HEK293T (cell line): ENCODE measurements around the gene PCDHGA7.

Experiments used
- BHLHE40 ChIP-seq: fragments of 450-650 bp; IDR thresholded peaks from 2 replicates; pipeline ENCODE4 v1.6.1; 2016; ENCODE audit warnings: mild to moderate bottlenecking, moderate library complexity, borderline replicate concordance
- CTBP1 ChIP-seq: fragments of 450-650 bp; IDR thresholded peaks from 2 replicates; pipeline ENCODE4 v1.6.1; 2016; ENCODE audit warnings: borderline replicate concordance
- ELF4 ChIP-seq: fragments of 450-650 bp; IDR thresholded peaks from 2 replicates; pipeline ENCODE4 v1.6.1; 2017; ENCODE audit warnings: antibody characterized with exemption
- NFRKB ChIP-seq: fragments of 450-650 bp; IDR thresholded peaks from 2 replicates; pipeline ENCODE4 v1.6.1; 2016; ENCODE audit warnings: mild to moderate bottlenecking, moderate library complexity
- SP1 ChIP-seq: fragments of 450-650 bp; IDR thresholded peaks from 2 replicates; pipeline ENCODE4 v1.6.1; 2017
- SUZ12 ChIP-seq: fragments of 450-650 bp; IDR thresholded peaks from 2 replicates; pipeline ENCODE4 v1.6.1; 2016; ENCODE audit warnings: mild to moderate bottlenecking
- TARDBP ChIP-seq: fragments of 450-650 bp; IDR thresholded peaks from 2 replicates; pipeline ENCODE4 v1.6.1; 2016

DNA sequence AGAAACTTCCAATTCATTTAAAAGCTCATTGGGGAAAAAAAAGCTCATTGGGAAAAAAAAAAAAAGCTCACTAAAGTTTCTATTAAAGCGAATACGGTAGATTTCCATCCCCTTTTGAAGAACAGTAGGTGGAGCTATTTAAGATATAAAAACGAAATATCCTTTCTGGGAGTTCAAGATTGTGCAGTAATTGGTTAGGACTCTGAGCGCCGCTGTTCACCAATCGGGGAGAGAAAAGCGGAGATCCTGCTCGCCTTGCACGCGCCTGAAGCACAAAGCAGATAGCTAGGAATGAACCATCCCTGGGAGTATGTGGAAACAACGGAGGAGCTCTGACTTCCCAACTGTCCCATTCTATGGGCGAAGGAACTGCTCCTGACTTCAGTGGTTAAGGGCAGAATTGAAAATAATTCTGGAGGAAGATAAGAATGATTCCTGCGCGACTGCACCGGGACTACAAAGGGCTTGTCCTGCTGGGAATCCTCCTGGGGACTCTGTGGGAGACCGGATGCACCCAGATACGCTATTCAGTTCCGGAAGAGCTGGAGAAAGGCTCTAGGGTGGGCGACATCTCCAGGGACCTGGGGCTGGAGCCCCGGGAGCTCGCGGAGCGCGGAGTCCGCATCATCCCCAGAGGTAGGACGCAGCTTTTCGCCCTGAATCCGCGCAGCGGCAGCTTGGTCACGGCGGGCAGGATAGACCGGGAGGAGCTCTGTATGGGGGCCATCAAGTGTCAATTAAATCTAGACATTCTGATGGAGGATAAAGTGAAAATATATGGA lies 48.0 kb downstream of the PCDHGA7 start, which contains the start of gene PCDHGA12:
- TF ChIP-seq BHLHE40 (no peak), SUZ12 (no peak), NFRKB (no peak), TARDBP (no peak), CTBP1 (no peak), SP1 (no peak), ELF4 (no peak)
